Measurements from ENCODE around the gene LARGE1.

GRCh38 chr22:33470456-33470855 is 449.8 kb downstream of the LARGE1 start:
- TF ChIP-seq CTCF (conservative IDR thresholded peaks at IDR 0.05; ENCODE audit: low read depth, low read length), result no peak
- no peak for TF ChIP-seq EZH2phosphoT487 (IDR thresholded peaks at IDR 0.05; ENCODE audit: borderline replicate concordance, low read length)
